ENCODE data around the gene GOLGA1. TPM values are rescaled to one million over a fixed set of nuclear protein-coding genes. Genes with fewer than 3 reads are reported as not detected.
"Not testable (repeated sequence)": the region's sequence is repeated elsewhere in the genome, so short reads cannot be mapped to it uniquely, and the experiment has no call there.

GOLGA1 gene
- total RNA-seq, 1 donor from 2014 or later: 11.3 TPM

DNA sequence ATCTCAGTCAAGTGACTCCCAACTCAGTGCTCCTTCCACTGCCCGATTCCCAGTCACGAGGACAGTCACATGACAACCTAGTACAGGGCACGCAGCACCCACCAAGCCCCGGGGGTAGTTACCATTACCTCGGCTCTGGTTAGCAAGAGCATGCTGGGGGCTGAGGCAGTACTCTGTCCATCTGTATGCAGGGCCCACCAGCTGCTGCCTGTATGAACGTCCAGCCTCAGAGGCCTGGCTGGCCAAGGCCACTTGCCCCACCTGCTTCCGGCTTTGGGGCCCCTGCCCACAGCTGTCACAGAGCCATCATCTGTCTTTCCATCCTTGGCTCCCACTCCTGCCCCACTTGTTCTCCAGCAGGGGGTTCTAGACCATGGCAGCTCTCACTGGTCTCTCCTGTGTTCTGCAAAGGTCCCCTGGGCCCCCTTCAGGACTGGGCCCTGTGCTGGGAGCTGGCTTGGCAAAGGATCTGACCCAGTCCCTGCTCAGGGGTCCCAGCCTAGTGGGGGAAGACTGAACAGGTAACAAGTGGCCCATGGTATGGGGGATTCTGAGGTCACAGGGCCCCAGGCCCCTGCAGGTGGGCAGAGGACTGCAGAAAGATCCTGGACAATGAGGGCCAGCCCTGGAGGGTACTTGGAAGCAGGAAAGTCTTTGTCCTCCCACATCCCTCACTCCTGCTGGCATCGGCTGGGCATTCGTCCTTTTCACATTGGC, 82.4 kb downstream of the GOLGA1 start:
- DNase-seq (ENCODE audit: low read depth, low spot score): no peak

DNA sequence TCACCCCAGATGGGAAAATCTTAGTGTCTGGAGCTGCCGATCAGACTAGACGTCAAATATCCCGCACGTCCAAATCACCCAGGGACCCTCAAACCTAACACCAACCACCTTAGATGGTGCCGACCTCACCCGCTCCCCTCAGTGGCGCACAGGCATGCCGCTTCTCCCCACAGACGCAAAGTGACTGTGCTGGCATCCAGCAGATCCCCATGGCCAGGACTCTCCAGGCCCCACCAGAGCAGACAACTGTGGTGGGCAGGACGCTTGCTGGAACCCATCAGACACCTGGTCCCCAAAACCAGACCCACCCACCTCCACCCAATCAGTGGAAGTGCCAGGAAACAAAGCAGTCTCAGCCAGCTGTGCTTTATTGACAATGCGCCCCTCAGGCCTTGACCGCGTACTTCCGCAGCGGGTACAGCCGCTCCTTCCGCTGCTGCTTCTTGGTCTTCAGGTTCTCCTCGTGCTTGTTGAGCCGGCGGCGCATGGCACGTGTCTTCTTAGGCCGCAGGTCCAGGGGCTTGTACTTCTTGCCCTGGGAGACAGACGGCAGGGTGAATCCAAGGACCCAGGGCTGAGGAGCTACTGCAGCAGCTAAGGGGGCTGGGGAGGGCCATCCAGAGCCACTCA, 83.2 kb downstream of the GOLGA1 start:
- no peak for DNase-seq (ENCODE audit: low read depth, low spot score)

- DNase-seq (ENCODE audit: low read depth, low spot score): no peak
Measured at GRCh38 chr9:124855944-124856765, 84.7 kb downstream of the GOLGA1 start.

DNA sequence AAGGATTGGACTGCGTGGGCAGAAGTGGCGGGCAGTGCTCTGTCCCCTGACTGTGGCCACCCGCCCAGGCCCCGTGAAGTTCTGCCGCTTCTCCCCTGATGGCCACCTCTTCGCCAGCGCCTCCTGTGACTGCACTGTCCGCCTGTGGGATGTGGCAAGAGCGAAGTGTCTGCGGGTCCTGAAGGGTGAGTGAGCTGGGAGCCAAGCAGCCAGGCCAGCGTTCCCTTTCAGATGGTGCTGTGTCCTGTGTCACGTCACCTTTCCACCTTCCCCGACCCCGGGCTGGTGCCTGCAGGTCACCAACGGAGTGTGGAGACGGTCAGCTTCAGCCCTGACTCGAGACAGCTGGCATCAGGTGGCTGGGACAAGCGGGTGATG, 85.3 kb downstream of the GOLGA1 start:
- DNase-seq (ENCODE audit: low read depth, low spot score): no peak

DNA sequence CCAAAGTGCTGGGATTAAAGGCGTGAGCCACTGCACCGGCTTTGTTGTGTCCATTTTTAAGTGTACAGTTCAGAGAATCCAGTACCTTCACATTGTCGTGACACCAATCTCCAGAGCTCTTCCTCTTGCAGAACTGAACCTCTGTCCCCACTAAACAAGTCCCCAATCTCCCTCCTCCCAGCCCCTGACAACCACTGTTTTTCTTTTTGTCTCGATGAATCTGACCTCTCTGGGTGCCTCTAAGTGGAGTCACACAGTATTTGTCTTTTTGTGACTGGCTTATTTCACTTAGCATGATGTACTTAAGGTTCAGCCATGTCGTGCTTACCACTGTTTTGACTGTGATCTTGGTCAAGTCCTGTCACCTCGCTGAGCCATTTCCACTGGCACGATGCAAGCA, 86.1 kb downstream of the GOLGA1 start:
- DNase-seq (ENCODE audit: low read depth, low spot score): no peak

GRCh38 chr9:124854161-124854560, 86.7 kb downstream of the GOLGA1 start:
- DNase-seq (ENCODE audit: low read depth, low spot score): no peak

- DNase-seq (ENCODE audit: low read depth, low spot score): no peak
Measured at GRCh38 chr9:124853605-124854143, 87.2 kb downstream of the GOLGA1 start.

DNA sequence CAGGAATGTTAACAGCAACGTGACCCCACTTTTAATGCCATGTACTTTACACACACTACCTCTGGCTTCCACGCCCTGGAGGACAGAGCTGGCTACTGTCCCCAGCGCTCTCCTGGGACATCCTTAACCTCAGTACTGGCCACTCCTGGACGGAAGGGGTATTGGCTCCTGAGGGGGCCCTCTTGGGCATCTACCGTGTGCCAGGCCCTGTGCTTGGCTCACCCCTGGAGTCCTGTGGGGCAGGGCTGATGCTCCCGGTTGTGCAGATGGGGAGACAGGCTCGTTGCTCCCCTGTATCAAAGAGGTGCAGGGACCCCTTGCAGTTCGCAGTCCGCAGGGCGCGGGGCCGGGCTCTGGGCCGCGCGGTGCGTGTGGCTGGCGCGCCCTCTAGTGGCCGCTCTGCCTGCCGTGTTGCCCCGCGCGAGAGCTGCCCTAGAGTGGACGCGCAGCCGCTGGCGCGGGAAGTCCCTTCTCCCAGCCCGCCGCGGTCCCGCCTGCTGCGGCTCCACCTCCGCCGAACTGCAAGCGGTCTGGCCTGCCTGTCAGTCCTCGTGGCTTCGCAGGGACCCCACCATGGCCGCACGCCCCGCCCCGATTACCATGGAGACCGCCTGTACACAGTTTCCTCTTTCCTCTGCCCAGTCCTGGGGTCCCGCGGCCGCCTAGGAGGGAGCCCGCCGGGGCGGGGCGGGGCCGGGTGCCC, 87.9 kb downstream of the GOLGA1 start, which contains the start of gene WDR38:
Gene WDR38, plus strand, starts transcription at position 632 of the 703 bp plus-strand sequence. CDS start 72 bp downstream, outside the sequence.
- no peak for DNase-seq (ENCODE audit: low read depth, low spot score)

DNA sequence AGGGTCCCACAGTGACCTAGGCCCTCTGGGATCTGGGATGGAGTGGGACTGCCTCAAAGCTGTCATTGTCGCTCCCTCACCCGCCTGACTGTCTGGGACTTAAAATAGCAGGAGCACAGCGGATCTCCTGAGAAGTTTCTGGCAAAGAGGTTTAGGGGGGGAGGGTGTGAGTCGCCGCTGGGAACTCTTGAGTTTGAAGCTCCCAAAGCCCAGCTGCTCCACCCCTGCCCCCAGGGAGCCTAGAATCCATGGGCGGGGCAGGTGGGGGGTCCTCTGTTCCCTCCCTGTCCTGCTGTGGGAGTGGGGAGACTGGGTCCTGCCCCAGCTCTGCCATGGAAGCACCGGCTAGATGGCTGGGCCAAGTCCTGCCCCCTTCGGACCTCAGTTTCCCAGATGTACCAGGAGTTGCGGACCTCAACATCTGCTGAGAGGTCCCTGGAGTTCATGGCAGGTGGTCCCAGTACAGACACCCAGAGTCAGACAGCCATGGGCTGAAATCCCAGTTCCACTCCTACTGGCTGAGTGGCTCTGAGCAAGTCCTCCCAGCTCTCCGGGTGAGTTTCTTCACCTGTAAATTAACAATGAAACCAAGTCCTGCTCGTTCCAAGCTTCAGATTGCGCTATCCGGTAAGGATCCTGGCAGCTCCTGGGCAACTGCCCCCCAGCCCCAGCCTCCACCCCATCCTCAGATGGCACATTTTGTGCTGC, 88.6 kb downstream of the GOLGA1 start:
- no peak for DNase-seq (ENCODE audit: low read depth, low spot score)

DNA sequence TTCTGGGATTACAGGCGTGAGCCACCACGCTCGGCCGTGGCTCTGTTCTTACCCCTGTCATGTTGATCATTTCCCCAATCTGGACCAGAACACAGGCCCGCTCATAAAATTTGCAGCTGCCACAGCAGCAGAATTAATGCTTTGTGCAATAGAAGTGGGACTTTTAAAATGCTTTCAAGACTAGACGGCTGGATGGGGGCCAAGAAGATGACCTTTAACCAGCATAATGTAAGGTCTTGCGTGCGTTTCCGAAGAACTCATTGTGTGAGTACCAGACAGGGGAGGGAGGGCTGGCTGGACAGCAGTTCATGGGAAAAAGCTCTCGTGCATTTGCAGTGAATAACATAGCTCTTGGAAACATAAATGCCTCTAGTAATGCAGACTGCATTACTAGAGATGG, 91.1 kb downstream of the GOLGA1 start:
- no peak for DNase-seq (ENCODE audit: low read depth, low spot score)

DNA sequence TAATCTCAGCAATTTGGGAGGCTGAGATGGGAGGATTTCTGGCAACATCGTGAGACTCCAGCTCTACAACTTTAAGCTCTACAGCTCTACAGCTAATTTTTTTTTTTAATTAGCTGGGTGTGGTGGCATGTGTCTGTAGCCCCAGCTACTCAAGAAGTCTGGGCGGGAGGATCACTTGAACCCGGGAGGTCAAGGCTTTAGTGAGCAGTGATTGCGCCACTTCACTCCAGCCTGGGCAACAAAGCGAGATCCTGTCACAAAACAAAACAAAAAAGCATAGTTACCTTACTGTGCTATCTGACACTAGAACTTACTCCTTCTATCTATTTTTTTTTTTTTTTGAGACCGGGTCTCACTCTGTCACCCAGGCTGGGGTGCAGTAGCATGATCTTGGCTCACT, 93.9 kb downstream of the GOLGA1 start:
- DNase-seq (ENCODE audit: low read depth, low spot score): no peak

DNA sequence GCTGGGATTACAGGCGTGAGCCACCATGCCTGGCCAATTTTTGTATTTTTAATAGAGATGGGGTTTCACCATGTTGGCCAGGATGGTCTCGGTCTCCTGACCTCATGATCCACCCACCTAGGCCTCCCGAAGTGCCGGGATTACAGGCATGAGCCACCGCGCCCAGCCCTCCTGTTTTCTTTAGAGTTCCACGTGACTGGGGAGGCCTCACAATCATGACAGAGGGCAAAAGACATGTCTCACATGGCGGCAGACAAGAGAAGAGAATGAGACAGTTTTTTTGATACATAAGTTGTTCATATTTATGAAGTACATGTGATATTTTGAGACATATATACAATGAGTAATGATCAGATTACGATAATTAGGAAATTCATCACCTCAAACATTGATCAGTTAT, 94.4 kb downstream of the GOLGA1 start:
- not testable (repeated sequence) for DNase-seq (ENCODE audit: low read depth, low spot score)

DNA sequence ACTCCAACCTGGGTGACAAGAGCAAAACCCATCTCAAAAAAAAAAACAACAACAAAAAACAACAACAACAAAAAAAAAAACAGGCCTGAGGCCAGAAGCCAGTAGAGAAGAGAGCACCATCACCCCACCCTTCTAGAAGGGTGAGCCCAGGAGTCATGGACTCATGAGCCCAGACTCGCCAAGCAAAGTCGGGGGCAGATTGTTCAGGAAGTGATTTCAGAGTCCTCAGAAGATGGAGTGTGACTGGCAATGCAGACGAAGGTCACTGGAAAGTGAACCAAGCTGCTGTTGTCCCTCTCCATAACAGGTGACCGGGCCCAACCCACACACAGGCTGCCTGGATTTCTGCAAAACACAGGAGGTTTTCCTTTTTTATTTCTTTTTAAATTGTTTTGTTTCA, 96.6 kb downstream of the GOLGA1 start:
- DNase-seq (ENCODE audit: low read depth, low spot score): no peak

- no peak for DNase-seq (ENCODE audit: low read depth, low spot score)
Measured at GRCh38 chr9:124843456-124844034, 97.3 kb downstream of the GOLGA1 start.

GRCh38 chr9:124841075-124841821, 99.6 kb downstream of the GOLGA1 start:
- no peak for DNase-seq (ENCODE audit: low read depth, low spot score)

DNA sequence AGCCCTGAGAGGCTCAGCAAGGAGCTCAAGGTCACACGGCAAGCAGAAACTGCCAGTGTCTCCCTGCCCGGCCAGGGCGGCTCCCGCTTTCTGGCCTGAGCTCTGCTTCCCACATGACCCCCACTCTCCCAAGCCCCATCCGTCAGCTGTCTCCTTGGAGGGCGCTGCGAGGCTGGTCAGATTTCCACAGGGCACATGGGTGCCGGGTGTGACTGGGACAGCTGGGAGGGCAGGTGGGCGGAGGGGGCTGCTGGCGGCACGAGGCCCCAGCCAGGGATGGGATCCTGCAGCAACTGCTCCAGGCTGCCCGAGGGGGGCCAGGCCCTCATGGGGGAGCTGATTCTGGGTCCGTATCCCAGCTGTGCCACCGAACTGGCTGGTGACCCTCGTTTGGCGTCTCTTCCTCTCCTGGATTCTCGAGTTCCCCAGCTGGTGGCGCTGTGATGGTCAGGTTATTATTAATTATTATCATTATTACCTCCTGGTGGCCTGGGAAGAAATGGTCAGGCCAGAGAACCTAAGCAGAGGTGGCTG, 100.5 kb downstream of the GOLGA1 start:
- DNase-seq (ENCODE audit: low read depth, low spot score): no peak

- no peak for DNase-seq (ENCODE audit: low read depth, low spot score)
Measured at GRCh38 chr9:124839612-124840299, 101.1 kb downstream of the GOLGA1 start.

DNA sequence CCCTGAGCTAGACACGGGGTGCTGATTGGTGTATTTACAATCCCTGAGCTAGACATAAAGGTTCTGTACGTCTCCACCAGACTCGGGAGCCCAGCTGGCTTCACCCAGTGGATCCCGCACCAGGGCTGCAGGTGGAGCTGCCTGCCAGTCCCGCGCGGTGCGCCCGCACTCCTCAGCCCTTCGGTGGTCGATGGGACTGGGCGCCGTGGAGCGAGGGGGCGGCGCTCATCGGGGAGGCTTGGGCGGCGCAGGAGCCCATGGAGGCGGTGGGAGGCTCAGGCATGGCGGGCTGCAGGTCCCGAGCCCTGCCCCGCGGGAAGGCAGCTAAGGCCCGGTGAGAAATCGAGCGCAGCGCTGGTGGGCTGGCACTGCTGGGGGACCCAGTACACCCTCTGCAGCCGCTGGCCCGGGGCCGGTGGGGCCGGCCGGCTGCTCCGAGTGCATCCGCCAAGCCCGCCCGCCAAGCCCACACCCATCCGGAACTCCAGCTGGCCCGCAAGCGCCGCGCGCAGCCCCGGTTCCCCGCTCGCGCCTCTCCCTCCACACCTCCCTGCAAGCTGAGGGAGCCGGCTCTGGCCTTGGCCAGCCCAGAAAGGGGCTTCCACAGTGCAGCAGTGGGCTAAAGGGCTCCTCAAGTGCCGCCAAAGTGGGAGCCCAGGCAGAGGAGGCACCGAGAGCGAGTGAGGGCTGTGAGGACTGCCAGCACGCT, 102.2 kb downstream of the GOLGA1 start:
- DNase-seq (ENCODE audit: low read depth, low spot score): not testable (repeated sequence)
